Loucy (cell line): ENCODE results near the gene CTLA4.

Experiments used
- EZH2phosphoT487 ChIP-seq: fragments of 200-600 bp; IDR thresholded peaks from 2 replicates; pipeline ENCODE4 v1.6.1; 2018; ENCODE audit warnings: antibody characterized with exemption, mild to moderate bottlenecking, moderate library complexity, borderline replicate concordance
- TF ChIP-seq, protein P1 (sequence below): fragments of 200-600 bp; sonication (generic); conservative IDR thresholded peaks from 2 replicates; pipeline ENCODE4 v1.5.1; 2014; ENCODE audit warnings: mild to moderate bottlenecking, antibody characterized with exemption, low read length

GRCh38 chr2:203871371-203871983 is 3.9 kb downstream of the CTLA4 start:
- TF ChIP-seq, protein P1, sequence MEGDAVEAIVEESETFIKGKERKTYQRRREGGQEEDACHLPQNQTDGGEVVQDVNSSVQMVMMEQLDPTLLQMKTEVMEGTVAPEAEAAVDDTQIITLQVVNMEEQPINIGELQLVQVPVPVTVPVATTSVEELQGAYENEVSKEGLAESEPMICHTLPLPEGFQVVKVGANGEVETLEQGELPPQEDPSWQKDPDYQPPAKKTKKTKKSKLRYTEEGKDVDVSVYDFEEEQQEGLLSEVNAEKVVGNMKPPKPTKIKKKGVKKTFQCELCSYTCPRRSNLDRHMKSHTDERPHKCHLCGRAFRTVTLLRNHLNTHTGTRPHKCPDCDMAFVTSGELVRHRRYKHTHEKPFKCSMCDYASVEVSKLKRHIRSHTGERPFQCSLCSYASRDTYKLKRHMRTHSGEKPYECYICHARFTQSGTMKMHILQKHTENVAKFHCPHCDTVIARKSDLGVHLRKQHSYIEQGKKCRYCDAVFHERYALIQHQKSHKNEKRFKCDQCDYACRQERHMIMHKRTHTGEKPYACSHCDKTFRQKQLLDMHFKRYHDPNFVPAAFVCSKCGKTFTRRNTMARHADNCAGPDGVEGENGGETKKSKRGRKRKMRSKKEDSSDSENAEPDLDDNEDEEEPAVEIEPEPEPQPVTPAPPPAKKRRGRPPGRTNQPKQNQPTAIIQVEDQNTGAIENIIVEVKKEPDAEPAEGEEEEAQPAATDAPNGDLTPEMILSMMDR, result no peak
- TF ChIP-seq EZH2phosphoT487, result no peak
